ENCODE results near the gene ADD3.

The ADD3 gene

GRCh38 chr10:109995595-109995994 lies 12.2 kb upstream of the ADD3 start:
- intact Hi-C loops (cut with DNase I), result no loop called here
- no peak for DNase-seq

GRCh38 chr10:109996225-109996624 lies 11.6 kb upstream of the ADD3 start:
- intact Hi-C loops (cut with DNase I), result no loop called here
- no peak for DNase-seq

GRCh38 chr10:109996766-109997171 lies 11.0 kb upstream of the ADD3 start:
- intact Hi-C loops (cut with DNase I), result no loop called here
- DNase-seq, result no peak

- no peak for DNase-seq
- intact Hi-C loops (cut with DNase I), result no loop called here
Measured at GRCh38 chr10:109997233-109997632, 10.6 kb upstream of the ADD3 start.

GRCh38 chr10:109998513-109998912 lies 9.3 kb upstream of the ADD3 start:
- no peak for DNase-seq
- intact Hi-C loops (cut with DNase I), result no loop called here

GRCh38 chr10:110002801-110003523 lies 4.8 kb upstream of the ADD3 start:
- intact Hi-C loops (cut with DNase I), result loop anchor here (10.0 kb wide), 2 partner anchors 118 to 132 kb away; no protein-coding TSS in a partner anchor
- DNase-seq, result no peak

- intact Hi-C loops (cut with DNase I), result loop anchor here (10.0 kb wide), 2 partner anchors 119 to 131 kb away; no protein-coding TSS in a partner anchor
- DNase-seq, result peak in 1 of 42 donors; percentile 28
Measured at GRCh38 chr10:110003524-110003885, 4.3 kb upstream of the ADD3 start.

- intact Hi-C loops (cut with DNase I), result loop anchor here (2.0 to 10.0 kb wide), 3 partner anchors 71 to 129 kb away; no protein-coding TSS in a partner anchor
- peak; percentile 34 to 80 (median 62) for DNase-seq
Measured at GRCh38 chr10:110005719-110006118, 2.1 kb upstream of the ADD3 start.

GRCh38 chr10:110006358-110007160 lies 1.2 kb upstream of the ADD3 start:
- peak in 36 of 42 donors; percentile 35 to 83 (median 64) for DNase-seq
- intact Hi-C loops (cut with DNase I), result loop anchor here (2.0 to 10.0 kb wide), 3 partner anchors 70 to 128 kb away; no protein-coding TSS in a partner anchor

GRCh38 chr10:110007161-110007700 lies 553 bp upstream of the ADD3 start:
- DNase-seq, result peak in 9 of 42 donors; percentile 28 to 86 (median 62)
- intact Hi-C loops (cut with DNase I), result loop anchor here (2.0 to 10.0 kb wide), 3 partner anchors 70 to 128 kb away; no protein-coding TSS in a partner anchor

GRCh38 chr10:110008518-110009339 lies 945 bp downstream of the ADD3 start:
- peak in 19 of 42 donors; percentile 6 to 49 (median 22) for DNase-seq
- intact Hi-C loops (cut with DNase I), result loop anchor here (10.0 kb wide), 2 partner anchors 124 to 126 kb away; no protein-coding TSS in a partner anchor

GRCh38 chr10:110009736-110010475 lies 2.1 kb downstream of the ADD3 start:
- no peak for DNase-seq
- intact Hi-C loops (cut with DNase I), result loop anchor here (10.0 kb wide), 2 partner anchors 125 kb away; no protein-coding TSS in a partner anchor

- intact Hi-C loops (cut with DNase I), result no loop called here
- DNase-seq, result no peak
Measured at GRCh38 chr10:110010486-110011378, 2.9 kb downstream of the ADD3 start.

GRCh38 chr10:110011681-110012080 lies 3.9 kb downstream of the ADD3 start:
- no peak for DNase-seq
- intact Hi-C loops (cut with DNase I), result no loop called here

GRCh38 chr10:110013630-110014293 lies 6.0 kb downstream of the ADD3 start:
- peak in 3 of 42 donors; percentile 25 to 42 (median 35) for DNase-seq
- intact Hi-C loops (cut with DNase I), result no loop called here

- intact Hi-C loops (cut with DNase I), result no loop called here
Measured at GRCh38 chr10:110016039-110016438, 8.3 kb downstream of the ADD3 start.

More at GRCh38 chr10:110016039-110016438, 8.3 kb downstream of the ADD3 start:
- DNase-seq, result peak in 11 of 42 donors; percentile 7 to 56 (median 30)
